Lung (tissue), 12 donors: ENCODE results near the gene TMC1. TPM values are rescaled to one million over a fixed set of nuclear protein-coding genes. Genes with fewer than 3 reads are reported as not detected.
"Not testable (repeated sequence)": the region's sequence is repeated elsewhere in the genome, so short reads cannot be mapped to it uniquely, and the experiment has no call there.

Source experiments
- ATAC-seq: fragments of 200-7000 bp; cut with Tn5 transposase; one replicate; pipeline ENCODE4 v1.9.1; 2020; ENCODE audit warnings: moderate number of reproducible peaks; ENCODE audit not compliant: insufficient read depth, low FRiP score
- DNase-seq, 3 donors: peaks; one replicate each; pipeline ENCODE4 v3.0.0-alpha.2; 2013 to 2017
- H3K27ac ChIP-seq, 2 donors: one replicate each; pipeline ENCODE4 v1.5.1; 2013; ENCODE audit warnings: mild to moderate bottlenecking in 2 of 2, moderate library complexity in 2 of 2, control low read depth in 1 of 2, inconsistent platforms in 1 of 2, low read depth in 1 of 2, low read length in 1 of 2
- H3K27me3 ChIP-seq, 3 donors: one replicate each; pipeline ENCODE4 v1.5.1; 2013; ENCODE audit warnings: low read length in 2 of 3; ENCODE audit not compliant: control insufficient read depth in 3 of 3, insufficient read depth in 3 of 3
- H3K36me3 ChIP-seq, 4 donors: one replicate each; pipeline ENCODE4 v1.5.1; 2013; ENCODE audit warnings: low read length in 4 of 4, mild to moderate bottlenecking in 1 of 4, moderate library complexity in 1 of 4; ENCODE audit not compliant: control insufficient read depth in 4 of 4, insufficient read depth in 4 of 4
- H3K4me1 ChIP-seq, 5 donors: one replicate each; pipeline ENCODE4 v1.5.1; 2013; ENCODE audit warnings: low read length in 5 of 5, mild to moderate bottlenecking in 2 of 5, moderate library complexity in 1 of 5; ENCODE audit not compliant: control insufficient read depth in 5 of 5, insufficient read depth in 5 of 5
- H3K4me3 ChIP-seq: one replicate; pipeline ENCODE4 v1.5.1; 2013; ENCODE audit warnings: mild to moderate bottlenecking, control low read depth, moderate library complexity
- H3K9ac ChIP-seq, 2 donors: one replicate each; pipeline ENCODE4 v1.5.1; 2013; ENCODE audit warnings: low read length in 2 of 2, control low read depth in 1 of 2; ENCODE audit not compliant: insufficient read depth in 1 of 2
- H3K9me3 ChIP-seq, 4 donors: one replicate each; pipeline ENCODE4 v1.5.1; 2013; ENCODE audit warnings: low read length in 3 of 4, mild to moderate bottlenecking in 1 of 4, moderate library complexity in 1 of 4; ENCODE audit not compliant: control insufficient read depth in 4 of 4, insufficient read depth in 3 of 4
- WGBS, 2 donors: extraction: QIAGEN DNeasy Blood & Tissue Kit; methylation state at CpG; one replicate each; pipeline ENCODE4 v1.1.7; 2013; 5-methylcytosine and 5-hydroxymethylcytosine counted together
- polyA plus RNA-seq, 2 donors: library from polyadenylated mRNA; stranded (reverse); fragments of 200-250 nt; gene quantifications; one replicate each; pipeline ENCODE4 v1.2.1, GENCODE V29; 2013
- total RNA-seq, 2 donors: library from RNA; depleted of rRNA in 1 of 2; stranded (reverse); fragments of >200 nt in 1 of 2; gene quantifications; one replicate each; pipeline ENCODE4 v1.2.1, GENCODE V29; 2014 to 2021
- TF ChIP-seq, protein P1 (sequence below): IDR thresholded peaks from 2 replicates; pipeline ENCODE4 v1.5.1; 2012; ENCODE audit warnings: mild to moderate bottlenecking; ENCODE audit errors: control extremely low read depth, extremely low read depth
- donor health status: control.
- donor health status: control.
- donor health status: Bipolar disorder and iron deficiency.
- donor health status: healthy.
- donor health status: DM: yes; HTN: yes; CAD: no.

The TMC1 gene
- total and polyA plus RNA-seq, 4 donors: 0.10 to 0.82 (median 0.21) TPM; not detected in 1

DNA sequence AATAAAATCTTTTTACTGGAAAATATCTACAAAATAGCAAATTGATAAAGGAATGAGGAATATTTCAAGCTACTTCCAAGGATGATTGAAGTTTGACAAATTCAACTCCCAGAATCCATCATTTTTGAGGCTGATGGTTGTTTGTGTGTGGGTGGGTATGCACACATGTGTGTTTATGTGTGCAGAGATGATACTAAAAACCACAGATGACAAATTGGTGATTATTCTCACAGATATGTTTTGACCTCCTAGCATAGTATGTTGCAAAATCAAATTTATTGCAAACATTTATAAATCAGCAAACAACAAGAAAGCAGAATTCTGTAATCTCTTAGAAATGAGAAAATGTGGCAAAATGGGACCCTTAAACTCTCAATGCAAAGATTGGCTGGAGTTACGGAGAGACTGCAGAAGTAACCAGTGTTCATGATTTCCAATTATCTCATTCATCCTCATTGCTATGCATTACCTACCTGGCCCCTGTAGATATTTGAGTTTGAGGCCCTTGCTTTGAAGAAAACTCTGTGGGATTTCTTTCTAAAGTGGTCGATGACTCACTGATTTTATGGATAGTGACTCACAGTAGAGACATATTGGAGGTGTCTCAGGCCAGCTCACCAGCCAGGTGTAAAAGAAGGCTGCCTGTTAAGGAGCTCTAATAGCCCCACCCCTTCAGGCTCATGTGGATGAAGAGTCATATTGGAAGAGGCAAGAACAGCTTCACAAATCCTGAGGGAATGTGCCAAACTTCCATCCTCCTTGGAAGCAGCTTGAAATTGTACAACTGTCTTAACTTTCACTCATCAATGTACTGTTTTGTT lies 44.6 kb upstream of the TMC1 start:
- Histone ChIP-seq H3K4me1 (peaks cover 0 to 11% (median 3%) of the 10 kb centered on the region in 5 donors), H3K27ac (peak overlapping the region in 1 of 2 donors; percentile 60), H3K9ac (no peak overlapping the region), H3K36me3 (no peaks in the 10 kb centered on the region), H3K9me3 (no peaks in the 10 kb centered on the region), H3K4me3 (no peak overlapping the region), H3K27me3 (no peaks in the 10 kb centered on the region)
- no peak for DNase-seq
- TF ChIP-seq, protein P1, sequence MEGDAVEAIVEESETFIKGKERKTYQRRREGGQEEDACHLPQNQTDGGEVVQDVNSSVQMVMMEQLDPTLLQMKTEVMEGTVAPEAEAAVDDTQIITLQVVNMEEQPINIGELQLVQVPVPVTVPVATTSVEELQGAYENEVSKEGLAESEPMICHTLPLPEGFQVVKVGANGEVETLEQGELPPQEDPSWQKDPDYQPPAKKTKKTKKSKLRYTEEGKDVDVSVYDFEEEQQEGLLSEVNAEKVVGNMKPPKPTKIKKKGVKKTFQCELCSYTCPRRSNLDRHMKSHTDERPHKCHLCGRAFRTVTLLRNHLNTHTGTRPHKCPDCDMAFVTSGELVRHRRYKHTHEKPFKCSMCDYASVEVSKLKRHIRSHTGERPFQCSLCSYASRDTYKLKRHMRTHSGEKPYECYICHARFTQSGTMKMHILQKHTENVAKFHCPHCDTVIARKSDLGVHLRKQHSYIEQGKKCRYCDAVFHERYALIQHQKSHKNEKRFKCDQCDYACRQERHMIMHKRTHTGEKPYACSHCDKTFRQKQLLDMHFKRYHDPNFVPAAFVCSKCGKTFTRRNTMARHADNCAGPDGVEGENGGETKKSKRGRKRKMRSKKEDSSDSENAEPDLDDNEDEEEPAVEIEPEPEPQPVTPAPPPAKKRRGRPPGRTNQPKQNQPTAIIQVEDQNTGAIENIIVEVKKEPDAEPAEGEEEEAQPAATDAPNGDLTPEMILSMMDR: no peak
- WGBS, 2 donors: 82 to 97% methylated on average over 2 of the region's 2 CpGs
- peak; percentile 79 for ATAC-seq

DNA sequence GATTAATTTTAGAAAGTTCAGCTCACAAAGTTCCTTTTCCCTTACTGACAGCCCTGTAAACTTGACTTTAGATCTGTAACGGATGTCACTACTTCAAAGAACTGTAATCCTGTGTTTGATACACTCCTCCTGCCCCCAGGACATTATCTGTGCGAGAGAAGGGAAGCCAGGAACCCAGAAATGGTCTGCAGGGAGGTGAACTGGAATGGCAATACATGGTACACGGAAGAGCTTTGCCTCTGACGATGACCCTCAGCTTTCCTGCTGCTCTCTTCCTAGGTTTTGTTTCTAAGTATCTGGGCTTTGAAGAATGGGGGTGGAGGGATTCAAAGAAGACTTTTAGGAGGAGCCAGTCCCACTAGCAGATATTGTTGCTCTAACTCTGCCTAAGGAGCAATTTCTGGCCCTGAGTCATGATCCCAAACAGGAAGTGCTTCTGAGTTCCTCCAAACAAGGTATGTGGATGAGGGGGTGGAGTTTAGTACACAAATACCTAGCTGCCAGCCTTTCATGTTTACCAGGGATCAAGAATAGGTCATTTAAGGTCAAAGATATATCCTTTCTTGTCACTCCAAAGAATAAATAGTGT lies 43.4 kb upstream of the TMC1 start:
- peak overlapping the region in 1 of 2 donors; percentile 9 for H3K9ac ChIP-seq
- H3K36me3 ChIP-seq: no peaks in the 10 kb centered on the region
- no peak overlapping the region for H3K4me3 ChIP-seq
- H3K27me3 ChIP-seq: no peaks in the 10 kb centered on the region
- TF ChIP-seq, protein P1: no peak
- H3K4me1 ChIP-seq: peaks cover 0 to 11% (median 3%) of the 10 kb centered on the region in 5 donors
- ATAC-seq (peak; percentile 81), DNase-seq (peak in 1 of 3 donors; percentile 26)
- peak overlapping the region; percentile 38 to 87 for H3K27ac ChIP-seq
- 34 to 55% methylated on average over 4 of the region's 4 CpGs for WGBS, 2 donors
- no peaks in the 10 kb centered on the region for H3K9me3 ChIP-seq

DNA sequence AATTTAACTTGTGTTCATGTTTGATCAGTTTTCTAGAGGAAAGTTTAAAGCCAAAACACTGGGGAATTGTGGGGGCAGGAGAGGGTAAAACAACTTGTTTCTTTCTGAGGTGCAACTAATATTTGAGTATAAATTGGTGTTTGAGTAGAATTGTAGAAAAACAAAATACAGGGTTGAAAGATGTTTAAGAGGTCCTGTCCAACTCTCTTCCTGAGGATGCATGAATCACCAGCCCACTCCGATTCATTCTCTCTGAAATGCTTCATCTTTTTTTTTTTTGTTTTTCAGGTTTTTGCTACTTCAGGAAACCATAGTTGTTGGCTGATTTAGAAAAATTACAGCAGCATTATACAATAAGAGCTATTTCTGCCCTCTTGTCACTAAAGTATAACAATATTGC lies 42.4 kb upstream of the TMC1 start:
- Histone ChIP-seq H3K27me3 (no peaks in the 10 kb centered on the region), H3K4me1 (peaks cover 0 to 11% (median 3%) of the 10 kb centered on the region in 5 donors), H3K9ac (no peak overlapping the region), H3K4me3 (no peak overlapping the region), H3K9me3 (no peaks in the 10 kb centered on the region), H3K27ac (peak overlapping the region in 1 of 2 donors; percentile 9), H3K36me3 (no peaks in the 10 kb centered on the region)
- 28 to 43% methylated on average over 1 of the region's 1 CpG for WGBS, 2 donors
- TF ChIP-seq, protein P1: no peak
- no peak for ATAC-seq
- no peak for DNase-seq

DNA sequence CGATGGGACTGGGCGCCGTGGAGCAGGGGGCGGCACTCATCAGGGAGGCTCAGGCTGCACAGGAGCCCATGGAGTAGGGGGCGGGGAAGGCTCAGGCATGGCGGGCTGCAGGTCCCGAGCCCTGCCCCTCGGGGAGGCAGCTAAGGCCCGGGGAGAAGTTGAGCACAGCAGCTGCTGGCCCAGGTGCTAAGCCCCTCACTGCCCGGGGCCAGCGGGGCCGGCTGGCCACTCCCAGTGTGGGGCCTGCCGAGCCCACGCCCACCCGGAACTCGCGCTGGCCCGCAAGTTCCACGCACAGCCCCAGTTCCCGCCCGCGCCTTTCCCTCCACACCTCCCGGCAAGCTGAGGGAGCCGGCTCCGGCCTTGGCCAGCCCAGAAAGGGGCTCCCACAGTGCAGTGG lies 41.1 kb upstream of the TMC1 start:
- ATAC-seq, H3K27me3 ChIP-seq, DNase-seq, H3K27ac ChIP-seq, H3K9ac ChIP-seq, H3K9me3 ChIP-seq, H3K36me3 ChIP-seq, H3K4me3 ChIP-seq: not testable (repeated sequence)
- 98 to 99% methylated on average over 21 to 25 of the region's 25 CpGs for WGBS, 2 donors
- H3K4me1 ChIP-seq: peaks cover 0 to 11% (median 3%) of the 10 kb centered on the region in 5 donors
